Gastrocnemius medialis (tissue), 4 donors: ENCODE data around the gene MRPL4.

Experiments used
- CTCF ChIP-seq, 5 experiments: fragments of 450-650 bp in 3 of 5; fragments of 200-600 bp in 2 of 5; sonication (generic) in 2 of 5; IDR thresholded peaks in 4 of 5; conservative IDR thresholded peaks in 1 of 5; 1 replicate in 4 of 5; 2 replicates in 1 of 5; pipeline ENCODE4 v1.5.1; 2016 to 2019; ENCODE audit warnings: antibody characterized with exemption in 5 of 5, mild to moderate bottlenecking in 3 of 5, moderate library complexity in 3 of 5
- POLR2A ChIP-seq, 2 donors: fragments of 450-650 bp; IDR thresholded peaks; one replicate each; pipeline ENCODE4 v1.6.1; 2017; ENCODE audit warnings: antibody characterized with exemption in 2 of 2, mild to moderate bottlenecking in 2 of 2, moderate library complexity in 2 of 2

GRCh38 chr19:10219678-10220077, 32.3 kb upstream of the MRPL4 start:
- TF ChIP-seq CTCF (IDR thresholded peaks at IDR 0.05 in 4 of 5, conservative IDR thresholded peaks at IDR 0.05 in 1 of 5) (no peak), POLR2A (IDR thresholded peaks at IDR 0.05) (no peak)
